GM18511 (cell line): ENCODE measurements around the gene TNFRSF17.
A peak's percentile ranks its signal among the peaks of the same experiment; 100 is the strongest.
"Not testable (repeated sequence)": the region's sequence is repeated elsewhere in the genome, so short reads cannot be mapped to it uniquely, and the experiment has no call there.

Source experiments
- ATAC-seq: cut with Tn5 transposase; IDR thresholded peaks from one replicate; pipeline ENCODE4 v1.9.1; 2021; ENCODE audit warnings: mild to moderate bottlenecking, moderate library complexity; ENCODE audit not compliant: unreplicated experiment

TNFRSF17 gene

DNA sequence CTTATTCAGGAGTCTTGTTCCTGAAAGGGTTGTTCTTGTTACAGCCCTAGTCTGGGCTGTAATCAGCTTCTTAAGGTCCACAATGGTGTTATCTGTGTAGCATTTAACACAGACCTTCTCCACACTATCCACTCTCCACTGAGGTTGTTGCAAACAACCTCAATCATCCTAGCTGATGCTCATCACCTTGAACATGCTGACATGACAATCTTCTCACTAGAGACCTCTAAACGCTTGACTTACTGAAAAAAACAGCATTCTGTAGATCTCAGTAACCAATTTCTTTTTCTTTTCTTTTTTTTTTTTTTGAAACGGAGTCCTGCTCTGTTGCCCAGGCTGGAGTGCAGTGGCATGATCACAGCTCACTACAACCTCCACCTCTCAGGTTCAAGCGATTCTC, 3.6 kb downstream of the TNFRSF17 start:
- ATAC-seq: no peak

DNA sequence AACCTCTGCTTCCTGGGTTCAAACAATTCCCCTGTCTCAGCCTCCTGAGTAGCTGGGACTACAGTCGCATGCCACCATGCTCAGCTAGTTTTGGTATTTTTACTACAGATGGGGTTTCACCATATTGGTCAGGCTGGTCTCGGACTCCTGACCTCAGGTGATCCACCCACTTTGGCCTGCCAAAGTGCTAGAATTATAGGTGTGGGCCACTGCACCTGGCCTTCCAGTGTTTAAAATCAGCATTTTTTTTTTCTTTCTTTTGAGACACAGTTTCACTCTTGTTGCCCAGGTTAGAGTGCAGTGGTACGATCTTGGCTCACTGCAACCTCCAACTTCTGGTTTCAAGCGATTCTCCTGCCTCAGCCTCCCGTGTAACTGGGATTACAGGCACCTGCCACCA, 5.3 kb downstream of the TNFRSF17 start:
- not testable (repeated sequence) for ATAC-seq

- ATAC-seq: no peak
Observed at GRCh38 chr16:11972128-11972527, 7.1 kb downstream of the TNFRSF17 start.

DNA sequence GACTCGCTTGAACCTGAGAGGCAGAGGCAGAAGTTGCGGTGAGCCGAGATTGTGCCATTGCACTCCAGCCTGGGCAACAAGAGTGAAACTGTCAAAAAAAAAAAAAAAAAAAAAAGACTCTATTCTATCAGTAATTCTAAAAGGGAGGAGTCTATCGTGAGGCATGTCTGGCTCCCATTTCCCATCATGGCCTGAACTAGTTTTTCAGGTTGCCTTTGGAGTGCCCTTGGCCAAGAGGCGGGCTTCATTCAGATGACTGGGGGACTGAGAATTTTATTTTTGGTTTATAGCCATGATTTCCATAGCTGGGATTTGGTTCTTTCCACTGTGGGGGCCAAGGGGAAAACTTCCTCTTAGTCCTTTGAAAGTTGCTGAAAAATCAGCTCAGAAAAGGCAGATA, 8.1 kb downstream of the TNFRSF17 start:
- no peak for ATAC-seq

- ATAC-seq: no peak
Observed at GRCh38 chr16:11976850-11977375, 11.9 kb downstream of the TNFRSF17 start.

DNA sequence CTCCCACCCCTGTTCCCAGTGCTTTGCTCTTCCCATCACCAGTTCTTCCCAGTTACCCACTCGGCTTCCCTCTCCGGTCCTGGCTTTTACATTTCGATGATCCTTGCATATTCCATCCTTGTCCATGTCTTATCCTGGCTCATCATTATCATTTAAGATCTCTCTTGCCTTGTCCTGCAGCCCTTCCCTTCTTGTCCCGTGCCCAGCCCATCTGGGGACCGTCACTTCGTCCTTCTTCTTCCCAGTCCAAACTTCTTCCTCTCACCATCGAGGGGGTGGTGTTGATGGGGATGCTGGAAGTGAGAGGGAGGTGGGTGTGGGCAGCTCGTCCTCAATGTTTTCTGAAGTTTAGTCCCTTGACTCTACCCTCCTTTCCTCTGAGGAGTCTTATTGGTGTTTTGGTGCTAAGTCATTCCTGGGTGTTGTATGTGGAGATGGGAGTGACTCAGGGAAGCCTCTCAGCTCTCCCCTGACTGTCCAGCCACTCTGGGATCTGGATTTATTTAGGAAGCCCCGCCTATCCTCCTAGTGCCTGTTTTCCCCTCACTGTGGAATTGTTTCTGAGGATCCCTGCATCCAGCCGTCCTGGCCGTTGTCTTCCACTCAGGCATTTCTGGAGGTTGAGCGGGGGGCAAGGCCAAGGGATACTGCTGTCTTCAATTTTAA, 12.5 kb downstream of the TNFRSF17 start:
- no peak for ATAC-seq

DNA sequence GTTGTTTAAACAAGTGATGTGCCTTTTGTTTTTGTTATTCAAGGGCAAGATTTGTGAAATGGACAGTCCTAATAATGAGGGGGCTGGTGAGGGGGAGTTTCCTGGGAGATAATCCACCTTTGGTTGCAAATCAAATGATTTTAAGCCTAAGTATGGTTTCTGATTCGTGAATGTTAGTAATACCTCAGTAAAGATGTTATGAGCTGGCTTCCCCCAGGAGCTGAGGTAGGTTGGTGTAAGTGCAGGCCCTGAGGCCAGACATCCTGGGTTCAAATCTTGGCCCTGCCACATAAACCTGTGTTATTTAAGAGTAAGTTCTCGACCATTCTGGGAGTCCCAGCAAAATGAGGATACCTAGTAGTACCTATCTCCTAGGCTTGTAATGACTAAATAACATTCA, 13.1 kb downstream of the TNFRSF17 start:
- no peak for ATAC-seq

DNA sequence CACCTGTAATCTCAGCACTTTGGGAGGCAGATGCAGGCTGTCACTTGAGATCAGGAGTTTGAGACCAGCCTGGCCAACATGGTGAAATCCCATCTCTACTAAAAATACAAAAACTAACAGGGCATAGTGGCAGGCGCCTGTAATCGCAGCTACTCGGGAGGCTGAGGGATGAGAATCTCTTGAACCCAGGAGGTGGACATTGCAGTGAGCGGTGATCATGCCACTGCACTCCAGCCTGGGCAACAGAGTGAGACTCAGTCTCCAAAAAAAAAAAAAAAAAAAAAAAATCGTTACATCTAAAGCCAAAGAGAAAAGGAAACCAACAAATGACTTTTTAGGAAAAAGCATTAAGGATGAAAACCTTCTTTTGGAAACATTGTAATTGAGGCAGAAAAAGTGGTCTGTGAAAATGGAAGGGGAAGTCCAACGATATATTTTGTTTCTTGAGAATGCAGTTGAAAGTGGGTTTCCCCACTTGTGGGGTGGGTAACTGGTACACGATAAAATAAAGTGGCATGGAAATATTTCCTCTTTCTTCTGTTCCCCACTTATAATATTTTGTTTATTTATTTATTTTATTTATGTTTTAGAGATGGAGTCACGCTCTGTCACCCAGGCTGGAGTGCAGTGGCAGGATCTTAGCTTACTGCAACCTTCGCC, 14.1 kb downstream of the TNFRSF17 start:
- no peak for ATAC-seq

DNA sequence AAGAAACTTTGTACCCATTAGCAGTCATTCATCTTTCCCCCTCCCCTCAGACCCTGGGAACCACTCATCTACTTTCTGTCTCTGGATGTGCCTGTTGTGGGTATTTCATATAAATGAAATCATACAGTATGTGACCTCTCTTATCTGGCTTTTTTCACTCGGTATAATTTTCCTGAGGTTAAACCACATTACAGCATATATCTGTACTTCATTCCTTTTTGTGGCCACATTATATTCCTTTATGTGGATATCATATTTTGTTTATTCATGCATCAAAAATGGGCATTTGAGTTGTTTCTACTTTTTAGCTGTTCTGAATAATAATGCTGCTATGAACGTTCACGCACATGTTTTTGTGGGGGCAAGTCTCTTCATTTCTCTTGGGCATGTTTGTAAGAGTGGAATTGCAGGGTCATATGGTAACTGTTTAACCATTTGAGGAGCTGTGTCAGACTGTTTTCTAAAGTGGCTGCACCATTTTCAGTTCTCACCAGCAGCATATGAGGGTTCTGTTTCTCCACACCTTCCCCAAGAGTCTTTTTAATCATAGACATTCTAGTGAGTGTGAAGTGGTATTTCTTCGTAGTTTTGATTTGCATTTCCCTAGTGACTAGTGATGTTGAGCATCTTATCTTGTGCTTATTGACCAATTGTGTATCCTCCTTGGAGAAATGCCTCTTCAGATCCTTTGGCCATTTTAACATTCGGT, 15.3 kb downstream of the TNFRSF17 start:
- ATAC-seq: peak; percentile 55

DNA sequence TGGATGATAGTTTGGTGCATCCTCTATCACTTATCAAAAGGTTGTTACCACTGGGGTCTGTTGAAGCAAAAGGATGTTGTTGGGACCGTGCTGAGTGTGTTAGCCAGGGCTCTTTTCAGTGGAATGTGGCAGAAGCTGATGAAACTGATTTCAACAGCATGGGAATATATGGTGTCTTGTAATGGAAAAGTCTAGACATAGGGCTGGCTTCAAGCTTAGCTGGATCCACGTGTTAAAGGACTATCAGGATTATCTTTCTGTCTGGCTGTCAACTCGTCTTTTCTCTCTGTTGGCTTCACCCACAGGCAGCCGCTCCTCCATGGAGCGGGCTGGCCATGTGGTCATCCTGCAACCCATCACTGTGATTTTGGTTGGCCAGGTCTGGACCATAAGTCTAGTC, 20.2 kb downstream of the TNFRSF17 start:
- ATAC-seq: no peak

DNA sequence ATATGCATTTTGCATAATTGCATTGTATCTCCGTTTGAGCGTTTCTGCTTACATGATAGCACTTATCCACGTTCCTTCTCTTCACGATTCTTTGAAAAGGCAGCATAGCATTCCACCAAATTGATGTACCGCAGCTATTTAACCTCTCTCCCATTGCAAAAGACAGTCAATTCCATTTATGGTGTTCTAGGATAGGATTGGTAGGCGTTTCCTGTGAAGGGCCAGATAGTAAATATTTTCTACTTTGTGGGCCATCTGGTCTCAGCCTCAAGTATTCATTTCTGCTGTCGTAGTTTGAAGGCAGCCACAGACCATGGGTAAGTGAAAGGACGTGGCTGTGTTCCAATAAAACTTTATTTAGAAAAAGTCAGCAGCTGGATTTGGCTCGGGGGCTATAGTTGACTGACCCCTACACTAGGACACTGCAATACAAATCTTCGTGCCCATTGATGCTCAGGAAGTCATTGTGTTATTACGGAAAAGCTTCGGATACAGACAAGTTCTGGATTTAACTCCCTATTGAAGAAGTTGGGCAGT, 21.6 kb downstream of the TNFRSF17 start:
- ATAC-seq: no peak

DNA sequence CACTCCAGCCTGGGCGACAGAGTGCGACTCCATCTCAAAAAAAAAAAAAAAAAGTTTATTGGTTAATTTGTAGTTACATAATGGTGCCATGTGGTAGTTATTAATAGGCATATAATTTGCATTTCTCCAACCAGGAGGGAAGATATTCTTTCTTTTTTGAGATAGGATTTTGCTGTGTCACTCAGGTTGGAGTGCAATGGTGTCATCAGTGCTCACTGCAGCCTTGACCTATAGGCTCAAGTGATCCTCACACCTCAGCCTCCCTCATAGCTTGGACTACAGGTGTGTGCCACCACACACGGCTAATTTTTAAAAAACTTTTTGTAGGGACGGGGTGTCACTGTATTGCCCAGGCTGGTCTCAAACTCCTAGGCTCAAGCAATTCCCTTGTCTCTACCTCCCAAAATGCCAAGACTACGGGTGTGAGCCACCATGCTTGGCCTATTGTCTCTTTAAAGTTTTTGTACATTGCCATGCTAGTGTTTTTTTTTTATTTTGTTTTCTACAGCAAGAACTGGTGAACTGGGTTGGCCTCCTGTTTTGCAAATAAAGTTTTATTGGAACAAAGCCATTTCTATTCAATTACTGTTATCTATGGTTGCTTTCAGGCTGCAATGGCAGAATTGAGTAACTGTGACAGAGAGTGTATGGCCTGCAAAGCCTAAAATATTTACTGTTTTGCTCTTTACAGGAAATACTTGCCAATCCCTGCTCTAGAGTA, 23.4 kb downstream of the TNFRSF17 start:
- ATAC-seq: no peak

DNA sequence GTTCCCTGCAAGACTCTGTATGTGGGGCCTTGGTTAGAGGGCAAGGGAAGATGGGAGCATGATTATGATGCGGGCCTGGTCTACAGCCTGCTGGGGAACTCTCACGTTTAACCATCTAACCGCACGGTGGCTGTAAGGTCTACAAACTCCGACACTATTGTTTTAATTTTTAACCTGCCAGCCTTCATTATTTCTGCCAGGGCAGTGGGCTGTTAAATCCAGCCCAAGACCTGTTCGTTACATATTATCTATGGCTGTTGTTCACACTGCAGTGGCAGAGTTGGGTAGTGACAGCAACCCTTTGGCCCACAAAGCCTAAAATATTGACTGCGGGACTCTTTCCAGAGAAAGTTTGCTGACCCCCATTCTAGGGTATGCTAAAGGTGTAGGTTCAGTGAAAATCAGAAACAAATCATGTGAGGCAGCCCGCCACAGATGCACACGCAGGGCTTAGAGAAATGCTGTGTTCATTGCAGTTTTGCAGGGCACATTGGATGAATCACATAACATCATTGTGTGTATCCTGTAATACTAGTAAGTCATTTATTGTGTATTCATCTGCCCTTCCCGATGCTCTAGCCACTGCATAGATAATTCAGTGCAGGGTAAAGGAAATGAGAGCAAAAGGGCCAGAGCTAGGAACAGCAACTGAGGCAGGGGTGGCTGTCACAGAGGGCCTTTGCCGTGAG, 25.8 kb downstream of the TNFRSF17 start:
- peak; percentile 67 for ATAC-seq

GRCh38 chr16:11992008-11992584, 27.1 kb downstream of the TNFRSF17 start:
- no peak for ATAC-seq

GRCh38 chr16:11992586-11993524, 27.8 kb downstream of the TNFRSF17 start:
- no peak for ATAC-seq

GRCh38 chr16:11994143-11995119, 29.4 kb downstream of the TNFRSF17 start:
- no peak for ATAC-seq

- no peak for ATAC-seq
Observed at GRCh38 chr16:11996433-11997330, 31.7 kb downstream of the TNFRSF17 start.
